ENCODE measurements around the gene STX4. TPM values are rescaled to one million over a fixed set of nuclear protein-coding genes. Genes with fewer than 3 reads are reported as not detected.
A peak's percentile ranks its signal among the peaks of the same experiment; 100 is the strongest.

Gene STX4
- polyA plus RNA-seq, 6 donors from 2014 or later, result 17.4 to 37.1 (median 28.6) TPM

DNA sequence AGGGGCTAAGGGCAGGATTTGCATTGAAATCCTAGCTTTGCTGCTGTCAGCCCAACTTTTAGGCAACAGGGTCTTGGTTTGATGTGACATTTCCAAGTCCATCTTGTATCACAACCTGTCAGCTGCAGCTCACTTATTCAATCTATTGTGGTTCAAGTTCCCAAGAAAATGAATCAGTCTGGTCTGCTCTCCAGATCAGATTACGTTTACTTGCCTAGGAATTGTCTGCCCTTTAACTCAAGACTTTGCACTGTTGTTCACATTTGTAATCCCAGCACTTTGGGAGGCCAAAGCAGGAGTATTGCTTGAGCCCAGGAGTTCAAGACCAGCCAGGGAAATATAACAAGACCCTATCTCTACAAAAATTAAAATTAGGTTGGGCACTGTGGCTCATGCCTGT is 10.0 kb downstream of the STX4 start:
- no peak overlapping the region for H3K27ac Mint-ChIP-seq
- peaks cover 3 to 22% of the 10 kb centered on the region in 2 donors for H3K36me3 Mint-ChIP-seq
- no peaks in the 10 kb centered on the region for H3K27me3 Mint-ChIP-seq
- no peaks in the 10 kb centered on the region for H3K9me3 Mint-ChIP-seq
- ATAC-seq (ENCODE audit: low read depth in 2 of 2), result no peak
- H3K4me1 Mint-ChIP-seq, result peaks cover 0 to 9% (median 1%) of the 10 kb centered on the region in 3 donors
- DNase-seq, result no peak
- no peak overlapping the region for H3K4me3 Mint-ChIP-seq

DNA sequence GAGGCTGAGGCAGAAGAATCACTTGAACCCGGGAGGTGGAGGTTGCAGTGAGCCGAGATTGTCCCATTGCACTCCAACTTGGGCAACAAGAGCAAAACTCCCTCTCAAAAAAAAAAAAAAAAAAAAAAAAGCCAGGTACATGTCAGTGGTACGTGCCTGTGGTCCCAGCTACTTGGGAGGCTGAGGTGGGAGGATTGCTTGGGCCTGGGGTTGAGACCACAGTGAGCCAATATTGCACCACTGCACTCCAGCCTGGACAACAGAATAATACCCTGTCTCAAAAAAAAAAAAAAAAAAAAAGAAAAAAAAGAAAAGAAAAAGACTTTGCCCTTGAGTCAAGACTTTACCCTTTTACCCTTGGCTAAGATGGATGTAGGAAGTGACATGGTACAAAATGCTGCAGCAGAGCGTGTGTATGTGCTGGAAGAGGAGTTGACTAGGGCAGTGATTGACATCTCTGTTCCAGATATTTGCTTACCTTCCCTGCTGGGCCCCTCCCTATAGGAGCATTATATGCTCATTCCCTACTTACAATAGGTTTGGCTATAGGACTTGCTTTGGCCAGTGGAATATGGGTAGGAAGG is 10.6 kb downstream of the STX4 start:
- ATAC-seq (ENCODE audit: low read depth in 2 of 2) (no peak), DNase-seq (no peak)
- Mint-ChIP-seq H3K27ac (no peak overlapping the region), H3K27me3 (no peaks in the 10 kb centered on the region), H3K4me1 (peaks cover 0 to 7% (median 7%) of the 10 kb centered on the region in 3 donors), H3K4me3 (no peak overlapping the region), H3K9me3 (no peaks in the 10 kb centered on the region), H3K36me3 (peaks cover 3 to 17% of the 10 kb centered on the region in 2 donors)

DNA sequence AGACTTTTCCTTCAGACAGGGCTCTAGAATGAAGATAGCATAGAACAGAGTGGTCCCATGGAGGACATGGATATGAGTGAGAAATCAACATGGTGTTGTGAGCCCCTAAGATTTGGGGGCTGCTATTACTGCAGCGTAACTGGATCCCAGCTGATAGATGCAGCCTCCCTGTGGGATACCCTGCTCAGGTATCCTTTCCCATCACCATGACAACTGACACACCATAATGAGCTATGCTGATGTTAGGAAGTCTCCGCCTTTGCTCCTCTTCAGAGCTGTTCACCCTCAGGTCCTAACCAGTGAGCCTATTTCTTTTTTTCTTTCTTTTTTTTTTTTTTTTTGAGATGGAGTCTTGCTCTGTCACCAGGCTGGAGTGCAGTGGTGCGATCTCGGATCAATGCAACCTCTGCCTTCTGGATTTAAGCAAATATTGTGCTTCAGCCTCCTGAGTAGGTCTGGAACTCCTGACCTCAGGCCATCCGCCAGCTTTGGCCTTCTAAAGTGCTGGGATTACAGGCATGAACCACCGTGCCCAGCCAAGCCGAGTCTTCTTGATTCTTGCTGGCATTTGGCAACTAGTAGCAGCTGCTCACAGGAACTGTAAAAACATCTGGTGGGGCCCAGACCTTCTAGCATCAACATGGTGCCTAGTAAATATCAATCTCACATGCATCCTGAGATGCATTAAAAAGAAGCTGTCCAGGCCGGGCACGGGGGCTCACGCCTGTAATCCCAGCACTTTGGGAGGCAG is 17.1 kb downstream of the STX4 start:
- peaks cover 7 to 13% (median 7%) of the 10 kb centered on the region in 3 donors for H3K4me1 Mint-ChIP-seq
- H3K27me3 Mint-ChIP-seq, result no peaks in the 10 kb centered on the region
- H3K9me3 Mint-ChIP-seq, result no peaks in the 10 kb centered on the region
- ATAC-seq (ENCODE audit: low read depth in 2 of 2) (no peak), DNase-seq (no peak)
- H3K4me3 Mint-ChIP-seq, result no peak overlapping the region
- peaks cover 0 to 4% of the 10 kb centered on the region in 2 donors for H3K36me3 Mint-ChIP-seq
- no peak overlapping the region for H3K27ac Mint-ChIP-seq

GRCh38 chr16:31052114-31052513 is 18.8 kb downstream of the STX4 start:
- Mint-ChIP-seq H3K27me3 (no peaks in the 10 kb centered on the region), H3K4me1 (peaks cover 7 to 15% (median 7%) of the 10 kb centered on the region in 3 donors), H3K27ac (no peak overlapping the region), H3K36me3 (peaks cover 0 to 4% of the 10 kb centered on the region in 2 donors), H3K4me3 (no peak overlapping the region), H3K9me3 (no peaks in the 10 kb centered on the region)
- DNase-seq, result no peak
- ATAC-seq (ENCODE audit: low read depth in 2 of 2), result no peak

- H3K27me3 Mint-ChIP-seq, result no peaks in the 10 kb centered on the region
- peaks cover 0 to 3% (median 2%) of the 10 kb centered on the region in 3 donors for H3K4me1 Mint-ChIP-seq
- H3K36me3 Mint-ChIP-seq, result peaks cover 0 to 4% of the 10 kb centered on the region in 2 donors
- ATAC-seq (ENCODE audit: low read depth in 2 of 2) (no peak), DNase-seq (no peak)
- no peak overlapping the region for H3K4me3 Mint-ChIP-seq
- peak overlapping the region in 1 of 6 donors; percentile 38 for H3K27ac Mint-ChIP-seq
- H3K9me3 Mint-ChIP-seq, result no peaks in the 10 kb centered on the region
Observed at GRCh38 chr16:31055613-31056012, 22.3 kb downstream of the STX4 start.

DNA sequence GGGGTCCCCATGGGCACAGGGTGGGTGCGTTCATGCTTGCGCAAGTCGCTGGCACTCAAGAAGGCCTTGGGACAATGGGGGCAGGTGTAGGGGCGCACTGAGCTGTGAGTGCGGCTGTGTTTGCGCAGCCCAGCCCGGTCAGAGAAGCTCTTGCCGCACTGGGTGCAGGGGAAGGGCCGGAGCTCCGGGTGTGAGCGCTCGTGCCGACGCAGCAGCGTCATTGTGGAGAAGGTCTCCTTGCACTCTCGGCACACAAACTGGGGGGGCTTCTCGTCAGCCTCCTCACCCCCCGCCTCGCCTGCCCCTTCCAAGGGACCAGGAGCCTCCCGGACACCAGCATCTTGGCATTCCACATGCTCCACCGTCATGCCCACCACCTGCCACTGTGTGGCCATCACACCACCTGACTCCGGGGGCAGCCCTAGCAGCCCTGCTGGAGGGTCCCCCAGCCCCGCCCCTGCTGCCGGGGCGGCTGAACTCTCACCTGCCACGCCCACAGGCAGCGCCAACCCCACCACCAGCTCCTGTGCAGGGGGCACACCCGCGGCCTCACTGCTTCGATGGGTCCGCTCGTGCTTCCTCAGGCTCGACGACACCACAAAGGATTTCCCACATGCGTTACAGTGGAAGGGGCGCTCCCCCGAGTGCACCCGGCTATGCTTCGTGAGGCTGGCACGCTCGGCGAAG is 27.9 kb downstream of the STX4 start:
- Mint-ChIP-seq H3K4me1 (peaks cover 8 to 16% (median 16%) of the 10 kb centered on the region in 3 donors), H3K4me3 (no peak overlapping the region), H3K27ac (no peak overlapping the region), H3K9me3 (peaks cover 0 to 2% (median 0%) of the 10 kb centered on the region in 7 donors), H3K27me3 (no peaks in the 10 kb centered on the region), H3K36me3 (no peaks in the 10 kb centered on the region)
- DNase-seq (no peak), ATAC-seq (ENCODE audit: low read depth in 2 of 2) (no peak)

DNA sequence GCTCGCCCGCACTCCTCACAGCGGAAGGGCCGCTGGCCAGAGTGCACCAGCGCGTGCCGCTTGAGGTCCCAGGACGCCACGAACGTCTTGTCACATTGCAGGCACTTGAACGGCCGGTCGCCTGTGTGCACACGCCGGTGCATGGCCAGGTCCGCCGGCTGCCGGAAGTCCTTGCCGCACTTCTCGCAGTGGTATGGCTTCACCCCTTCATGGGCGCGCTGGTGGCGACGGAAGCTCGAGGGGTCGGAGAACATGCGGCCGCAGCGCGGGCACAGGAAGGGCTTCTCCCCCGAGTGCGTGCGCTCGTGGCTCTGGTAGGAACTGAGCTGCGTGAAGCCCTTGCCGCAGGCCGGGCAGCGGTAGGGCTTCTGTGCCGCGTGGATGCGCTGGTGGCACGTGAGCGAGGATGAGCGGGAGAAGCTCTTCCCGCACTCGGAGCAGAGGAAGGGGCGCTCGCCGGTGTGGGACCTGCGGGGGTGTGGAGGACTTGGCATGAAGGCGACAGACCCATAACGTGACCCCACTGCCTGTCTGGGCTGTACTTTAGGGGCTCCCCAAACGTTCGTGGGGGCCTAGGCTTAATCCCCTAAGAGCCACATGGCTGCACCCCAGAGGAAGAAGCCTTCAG is 28.6 kb downstream of the STX4 start:
- Mint-ChIP-seq H3K27ac (peak overlapping the region in 1 of 6 donors; percentile 28), H3K4me1 (peaks cover 8 to 18% (median 16%) of the 10 kb centered on the region in 3 donors), H3K4me3 (no peak overlapping the region), H3K9me3 (peaks cover 0 to 2% (median 0%) of the 10 kb centered on the region in 7 donors), H3K36me3 (no peaks in the 10 kb centered on the region), H3K27me3 (no peaks in the 10 kb centered on the region)
- ATAC-seq (ENCODE audit: low read depth in 2 of 2), result no peak
- no peak for DNase-seq

DNA sequence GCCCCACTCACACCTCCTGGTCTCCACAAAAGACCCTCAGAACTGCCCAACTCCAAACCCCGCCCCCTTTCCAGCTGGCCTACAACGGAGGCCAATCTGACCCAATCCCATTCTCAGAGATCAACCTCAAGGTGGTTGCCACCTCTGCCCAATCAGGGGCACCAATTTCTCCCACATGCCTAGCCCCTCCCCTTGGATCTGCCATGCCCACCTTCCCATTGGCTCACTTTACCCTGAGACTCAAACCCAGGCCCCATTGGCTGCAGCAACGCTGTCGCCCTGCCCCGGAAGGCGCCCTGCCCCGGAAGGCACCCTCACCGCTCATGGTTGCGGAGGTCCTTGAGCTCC is 30.1 kb downstream of the STX4 start:
- Mint-ChIP-seq H3K9me3 (peaks cover 0 to 2% (median 0%) of the 10 kb centered on the region in 7 donors), H3K36me3 (no peaks in the 10 kb centered on the region), H3K27me3 (no peaks in the 10 kb centered on the region), H3K4me3 (no peak overlapping the region), H3K27ac (no peak overlapping the region), H3K4me1 (peaks cover 8 to 23% (median 16%) of the 10 kb centered on the region in 3 donors)
- no peak for ATAC-seq (ENCODE audit: low read depth in 2 of 2)
- DNase-seq, result no peak

DNA sequence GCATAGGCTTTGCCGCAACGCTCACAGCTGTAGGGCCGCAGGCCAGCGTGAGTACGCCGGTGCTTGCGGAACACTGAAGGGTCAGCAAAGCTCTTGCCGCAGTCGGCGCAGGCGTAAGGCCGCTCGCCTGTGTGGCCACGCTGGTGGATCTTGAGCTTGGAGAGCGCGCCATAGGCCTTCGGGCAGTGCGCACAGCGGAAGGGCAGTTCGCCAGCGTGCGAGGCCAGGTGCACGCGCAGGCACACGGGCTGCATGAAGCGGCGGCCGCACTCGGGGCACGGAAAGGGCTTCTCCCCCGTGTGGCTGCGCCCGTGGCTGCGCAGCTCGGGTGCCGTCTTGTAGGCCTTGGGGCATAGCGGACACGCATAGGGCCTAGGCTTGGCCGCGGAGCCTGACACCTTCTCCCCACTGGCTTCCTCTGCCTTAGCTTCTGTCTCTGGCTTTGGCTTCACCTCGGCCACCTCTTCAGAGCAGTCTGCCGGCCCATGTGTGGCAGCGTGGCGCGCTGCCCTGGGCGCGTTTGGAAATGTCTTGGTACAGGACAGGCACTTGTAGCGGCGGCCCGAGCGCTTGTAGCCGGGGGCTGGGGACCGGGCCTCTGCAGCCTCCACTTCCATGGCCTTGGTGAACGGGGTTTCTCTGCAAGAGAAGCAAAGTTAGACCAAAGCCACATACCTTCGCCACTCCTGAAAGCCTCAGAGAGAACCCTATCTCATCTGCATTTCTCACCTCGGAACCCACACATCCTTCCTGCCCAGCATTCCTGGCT is 30.7 kb downstream of the STX4 start:
- H3K36me3 Mint-ChIP-seq, result no peaks in the 10 kb centered on the region
- ATAC-seq (ENCODE audit: low read depth in 2 of 2) (no peak), DNase-seq (no peak)
- H3K4me1 Mint-ChIP-seq, result peaks cover 9 to 28% (median 16%) of the 10 kb centered on the region in 3 donors
- H3K4me3 Mint-ChIP-seq, result peak overlapping the region in 1 of 8 donors; percentile 32
- peaks cover 0 to 2% (median 0%) of the 10 kb centered on the region in 7 donors for H3K9me3 Mint-ChIP-seq
- peak overlapping the region in 2 of 6 donors; percentile 6 to 73 for H3K27ac Mint-ChIP-seq
- no peaks in the 10 kb centered on the region for H3K27me3 Mint-ChIP-seq

GRCh38 chr16:31064882-31065461 is 31.6 kb downstream of the STX4 start:
- ATAC-seq (ENCODE audit: low read depth in 2 of 2) (no peak), DNase-seq (no peak)
- H3K4me3 Mint-ChIP-seq, result no peak overlapping the region
- H3K27me3 Mint-ChIP-seq, result no peaks in the 10 kb centered on the region
- H3K4me1 Mint-ChIP-seq, result peaks cover 13 to 33% (median 16%) of the 10 kb centered on the region in 3 donors
- peaks cover 0 to 2% (median 0%) of the 10 kb centered on the region in 7 donors for H3K9me3 Mint-ChIP-seq
- no peaks in the 10 kb centered on the region for H3K36me3 Mint-ChIP-seq
- peak overlapping the region in 3 of 6 donors; percentile 6 to 89 (median 75) for H3K27ac Mint-ChIP-seq

GRCh38 chr16:31067342-31067741 is 34.0 kb downstream of the STX4 start:
- H3K27ac Mint-ChIP-seq, result no peak overlapping the region
- peaks cover 0 to 2% (median 0%) of the 10 kb centered on the region in 7 donors for H3K9me3 Mint-ChIP-seq
- H3K36me3 Mint-ChIP-seq, result no peaks in the 10 kb centered on the region
- H3K27me3 Mint-ChIP-seq, result no peaks in the 10 kb centered on the region
- DNase-seq (no peak), ATAC-seq (ENCODE audit: low read depth in 2 of 2) (no peak)
- H3K4me3 Mint-ChIP-seq, result no peak overlapping the region
- H3K4me1 Mint-ChIP-seq, result peaks cover 19 to 41% (median 26%) of the 10 kb centered on the region in 3 donors

DNA sequence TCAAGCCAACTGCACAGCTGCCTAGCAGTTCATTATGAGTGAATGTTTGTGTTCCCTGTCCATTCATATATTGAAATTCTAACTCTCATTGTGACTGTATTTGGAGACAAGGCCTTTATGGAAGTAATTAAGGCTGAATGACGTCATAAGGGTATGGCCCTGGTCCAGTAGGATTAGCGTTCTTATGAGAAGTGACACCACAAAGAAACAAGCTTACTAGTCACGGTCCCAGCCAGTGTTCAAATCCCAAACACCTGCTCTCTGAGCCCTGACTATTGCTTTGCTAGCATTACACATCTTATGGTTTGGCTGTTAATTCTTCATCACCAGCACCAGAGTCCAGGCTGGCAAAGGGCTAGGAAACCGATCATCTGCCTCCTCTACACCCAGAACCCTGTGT is 38.5 kb downstream of the STX4 start:
- Mint-ChIP-seq H3K36me3 (no peaks in the 10 kb centered on the region), H3K4me3 (peak overlapping the region; percentile 24 to 98 (median 93)), H3K27ac (peak overlapping the region in 3 of 6 donors; percentile 53 to 98 (median 80)), H3K4me1 (peaks cover 25 to 48% (median 43%) of the 10 kb centered on the region in 3 donors), H3K27me3 (no peaks in the 10 kb centered on the region), H3K9me3 (no peaks in the 10 kb centered on the region)
- DNase-seq, result no peak
- no peak for ATAC-seq (ENCODE audit: low read depth in 2 of 2)
